CD4-positive, alpha-beta T cell treated with Interleukin-6 at 100 ng/mL for 8 hours (primary cell): ENCODE data around the gene PCED1B.
A peak's percentile ranks its signal among the peaks of the same experiment; 100 is the strongest.
"Not testable (repeated sequence)": the region's sequence is repeated elsewhere in the genome, so short reads cannot be mapped to it uniquely, and the experiment has no call there.

ENCODE experiments used
- DNase-seq: peaks from one replicate; pipeline ENCODE4 v3.0.0-alpha.2; 2020; ENCODE audit warnings: mixed read lengths, low spot score

The PCED1B gene

GRCh38 chr12:47166365-47166764 is 86.9 kb downstream of the PCED1B start:
- no peak for DNase-seq

- DNase-seq = not testable (repeated sequence)
Measured at GRCh38 chr12:47170281-47170680, 90.9 kb downstream of the PCED1B start.

- DNase-seq = no peak
Measured at GRCh38 chr12:47178014-47178413, 98.6 kb downstream of the PCED1B start.

GRCh38 chr12:47182164-47182938 is 102.9 kb downstream of the PCED1B start:
- not testable (repeated sequence) for DNase-seq

GRCh38 chr12:47184229-47184628 is 104.8 kb downstream of the PCED1B start:
- DNase-seq = no peak

- DNase-seq = no peak
Measured at GRCh38 chr12:47184813-47185212, 105.4 kb downstream of the PCED1B start.

GRCh38 chr12:47186246-47186645 is 106.8 kb downstream of the PCED1B start:
- no peak for DNase-seq

- DNase-seq = no peak
Measured at GRCh38 chr12:47188576-47189441, 109.4 kb downstream of the PCED1B start.

GRCh38 chr12:47189728-47190127 is 110.3 kb downstream of the PCED1B start:
- DNase-seq = no peak

- DNase-seq = no peak
Measured at GRCh38 chr12:47190271-47190750, 110.9 kb downstream of the PCED1B start.

- DNase-seq = no peak
Measured at GRCh38 chr12:47190905-47191304, 111.5 kb downstream of the PCED1B start.

GRCh38 chr12:47192051-47192450 is 112.6 kb downstream of the PCED1B start:
- DNase-seq = no peak

- DNase-seq = no peak
Measured at GRCh38 chr12:47193066-47193465, 113.6 kb downstream of the PCED1B start.

GRCh38 chr12:47194501-47194900 is 115.1 kb downstream of the PCED1B start:
- DNase-seq = no peak

- no peak for DNase-seq
Measured at GRCh38 chr12:47200446-47200845, 121.0 kb downstream of the PCED1B start.

GRCh38 chr12:47201190-47201589 is 121.8 kb downstream of the PCED1B start:
- not testable (repeated sequence) for DNase-seq

GRCh38 chr12:47202176-47202575 is 122.8 kb downstream of the PCED1B start:
- no peak for DNase-seq

GRCh38 chr12:47205532-47206449 is 126.4 kb downstream of the PCED1B start:
- peak; percentile 40 for DNase-seq

GRCh38 chr12:47206450-47207339 is 127.3 kb downstream of the PCED1B start:
- no peak for DNase-seq

GRCh38 chr12:47207340-47207717 is 127.9 kb downstream of the PCED1B start:
- DNase-seq = peak; percentile 48

- DNase-seq = peak; percentile 44
Measured at GRCh38 chr12:47207829-47208248, 128.4 kb downstream of the PCED1B start.
